Measurements from ENCODE around the gene PDIA5. TPM values are rescaled to one million over a fixed set of nuclear protein-coding genes. Genes with fewer than 3 reads are reported as not detected.

PDIA5 gene
- total and polyA plus RNA-seq, 2 of the 4 experiments (the other 2 are of a cell fraction) = 19.4 to 42.0 TPM

DNA sequence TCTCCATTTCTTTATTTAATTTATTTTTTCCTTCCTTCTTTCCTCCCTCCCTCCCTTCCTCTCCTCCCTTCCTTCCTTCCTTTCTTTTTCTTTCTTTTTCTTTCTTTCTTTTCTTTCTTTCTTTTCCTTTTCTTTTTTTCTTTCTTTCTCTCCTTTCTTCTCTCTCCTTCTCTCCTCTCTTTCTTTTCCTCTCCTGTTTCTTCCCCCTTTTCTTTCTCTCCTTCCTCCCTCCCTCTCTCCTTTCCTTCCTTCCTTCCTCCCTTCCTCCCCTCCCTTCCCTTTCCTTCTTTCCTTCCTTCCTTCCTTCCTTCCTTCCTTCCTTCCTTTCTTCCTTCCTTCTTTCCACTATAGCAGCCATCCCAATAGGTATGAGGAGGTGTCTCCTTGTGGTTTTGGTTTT, 6.8 kb upstream of the PDIA5 start:
- in situ Hi-C loops (cut with MboI; ENCODE audit: low sequenced_read_pairs) (no loop called here), dilution Hi-C loops (cut with HindIII; ENCODE audit: low sequenced_read_pairs, unreplicated experiment) (no loop called here), intact Hi-C loops (cut with micrococcal nuclease) (no loop called here)
- POLR2A ChIA-PET (ENCODE audit: unreplicated experiment) = no interaction called here
- no peak overlapping the region for H2BK15ac ChIP-seq (ENCODE audit: low read depth, low read length)
- H3K23ac ChIP-seq (ENCODE audit: low read depth, low read length) = no peak overlapping the region
- no peak overlapping the region for H3K4ac ChIP-seq (ENCODE audit: low read depth, low read length)
- no peak overlapping the region for H3K18ac ChIP-seq (ENCODE audit: low read depth, low read length)
- peaks cover 3% of the 10 kb centered on the region; the same call in 1 of the 2 replicates for H3K9me1 ChIP-seq (ENCODE audit: insufficient read depth, low read length)
- no peak overlapping the region for H3K27ac ChIP-seq (ENCODE audit: insufficient read depth, low read length)
- no peak overlapping the region for H3K4me2 ChIP-seq (ENCODE audit: low read depth, low read length)
- H3K4me1 ChIP-seq (ENCODE audit: control insufficient read depth, insufficient read depth, low read length) = no peaks in the 10 kb centered on the region
- no peak overlapping the region for H2AFZ ChIP-seq (replicated peaks; ENCODE audit: low read length, poor library complexity)
- CTCF ChIA-PET = no interaction called here
- peaks cover 21% of the 10 kb centered on the region for H3K27me3 ChIP-seq (ENCODE audit: control insufficient read depth, insufficient read depth, low read length)
- no peak overlapping the region for H2AK5ac ChIP-seq (ENCODE audit: low read depth, low read length)
- H3K36me3 ChIP-seq (ENCODE audit: control insufficient read depth, insufficient read depth, low read length) = no peaks in the 10 kb centered on the region
- H4K5ac ChIP-seq (ENCODE audit: low read depth, low read length) = no peak overlapping the region
- H4K91ac ChIP-seq (ENCODE audit: insufficient read depth, low read depth, low read length) = no peak overlapping the region
- no TSS peak for BruUV-seq (replicated peaks)
- H3K79me1 ChIP-seq (ENCODE audit: low read depth in 1 of 2, low read length in 2 of 2) = no peaks in the 10 kb centered on the region
- H4K20me1 ChIP-seq (ENCODE audit: insufficient read depth, low read length) = no peaks in the 10 kb centered on the region
- H2BK20ac ChIP-seq (ENCODE audit: low read depth, low read length) = no peak overlapping the region
- no peak overlapping the region for H3K9ac ChIP-seq (ENCODE audit: low read depth, low read length)
- DNase-seq (no peak), ATAC-seq (ENCODE audit: low read depth) (no peak)
- H2AK9ac ChIP-seq (replicated peaks; ENCODE audit: low read depth, low read length, poor library complexity) = no peak overlapping the region
- H3K14ac ChIP-seq (replicated peaks; ENCODE audit: low read depth, low read length) = no peak overlapping the region
- no peak overlapping the region for H2BK5ac ChIP-seq (ENCODE audit: low read depth, low read length, poor library complexity, severe bottlenecking)
- no peak overlapping the region for H4K8ac ChIP-seq (ENCODE audit: low read depth in 2 of 2, low read length in 2 of 2)
- TF ChIP-seq RFX5 (IDR thresholded peaks at IDR 0.05; ENCODE audit: low read depth, low read length) (no peak), FOS (IDR thresholded peaks at IDR 0.05; ENCODE audit: low read depth, low read length) (no peak), CTCF (conservative IDR thresholded peaks at IDR 0.05; ENCODE audit: low read depth, low read length) (no peak), BHLHE40 (IDR thresholded peaks at IDR 0.05; ENCODE audit: low read depth, low read length) (no peak), POLR2A (IDR thresholded peaks at IDR 0.05; ENCODE audit: low read depth, low read length) (no peak), MXI1 (IDR thresholded peaks at IDR 0.05; ENCODE audit: borderline replicate concordance, low read depth, low read length) (no peak), MAFK (IDR thresholded peaks at IDR 0.05; ENCODE audit: low read depth, low read length) (no peak)
- H3K56ac ChIP-seq (ENCODE audit: extremely low read depth, insufficient read depth, low read length) = no peak overlapping the region
- H3K9me3 ChIP-seq (ENCODE audit: control insufficient read depth, insufficient read depth, low read length) = 0 out of 2 replicates have a peak, but pooled peaks cover 2% of the 10 kb centered on the region
- H2BK120ac ChIP-seq (ENCODE audit: low read depth, low read length) = no peak overlapping the region
- H3K4me3 ChIP-seq (ENCODE audit: insufficient read depth, low read depth, low read length) = no peak overlapping the region
